Neural cell (in vitro differentiated cells): Measurements from ENCODE around the gene ALPI. TPM values are rescaled to one million over a fixed set of nuclear protein-coding genes. Genes with fewer than 3 reads are reported as not detected.

Experiments used
- H2AFZ ChIP-seq: fragments of 200-600, 300-800 bp; sonication (generic), shearing (Covaris generic); 2 replicates; pipeline ENCODE4 v1.6.0; 2014; ENCODE audit warnings: low read depth, mild to moderate bottlenecking, antibody characterized with exemption, low read length, moderate library complexity
- H3F3A ChIP-seq: fragments of 200-600 bp; shearing (Covaris generic); 2 replicates; pipeline ENCODE4 v1.6.1; 2016; ENCODE audit warnings: mild to moderate bottlenecking, moderate library complexity, mixed read lengths, antibody characterized with exemption, low read length; ENCODE audit not compliant: insufficient read depth, poor library complexity, severe bottlenecking
- H3K27ac ChIP-seq: fragments of 200-600, 300-800 bp; sonication (generic), shearing (Covaris generic); 2 replicates; pipeline ENCODE4 v1.5.1; 2014; ENCODE audit warnings: mild to moderate bottlenecking, low read length, moderate library complexity
- H3K27me3 ChIP-seq: fragments of 300-800, 200-600 bp; sonication (generic), shearing (Covaris generic); 2 replicates; pipeline ENCODE4 v1.6.0; 2014; ENCODE audit warnings: mild to moderate bottlenecking, low read depth, low read length, moderate library complexity; ENCODE audit not compliant: insufficient read depth
- H3K36me3 ChIP-seq: fragments of 300-800, 200-600 bp; sonication (generic), shearing (Covaris generic); 2 replicates; pipeline ENCODE4 v1.5.1; 2014; ENCODE audit warnings: mild to moderate bottlenecking, antibody characterized with exemption, low read length, moderate library complexity; ENCODE audit not compliant: insufficient read depth
- H3K4me2 ChIP-seq: fragments of 300-800, 200-600 bp; sonication (generic), shearing (Covaris generic); 2 replicates; pipeline ENCODE4 v1.6.0; 2014; ENCODE audit warnings: mild to moderate bottlenecking, low read length
- H3K4me3 ChIP-seq: fragments of 300-800, 200-600 bp; sonication (generic), shearing (Covaris generic); 2 replicates; pipeline ENCODE4 v1.5.1; 2014; ENCODE audit warnings: mild to moderate bottlenecking, low read length, moderate library complexity
- H3K79me2 ChIP-seq: fragments of 200-600 bp; shearing (Covaris generic); replicated peaks from 2 replicates; pipeline ENCODE4 v1.6.0; 2014; ENCODE audit warnings: mild to moderate bottlenecking, low read length, moderate library complexity; ENCODE audit not compliant: insufficient read depth
- H3K9ac ChIP-seq: fragments of 300-800, 200-600 bp; sonication (generic), shearing (Covaris generic); 2 replicates; pipeline ENCODE4 v1.6.1; 2016; ENCODE audit warnings: mild to moderate bottlenecking, low read length, mixed read lengths
- H3K9me2 ChIP-seq: fragments of 200-600 bp; shearing (Covaris generic); 2 replicates; pipeline ENCODE4 v1.6.1; 2016; ENCODE audit warnings: mild to moderate bottlenecking, low read length, mixed read lengths; ENCODE audit not compliant: insufficient read depth
- H3K9me3 ChIP-seq: fragments of 200-600, 300-800 bp; sonication (generic), shearing (Covaris generic); 2 replicates; pipeline ENCODE4 v1.6.1; 2016; ENCODE audit warnings: mild to moderate bottlenecking, mixed run types, low read length, moderate library complexity, mixed read lengths
- H4K20me1 ChIP-seq: fragments of 200-600 bp; shearing (Covaris generic); 2 replicates; pipeline ENCODE4 v1.6.1; 2016; ENCODE audit warnings: mild to moderate bottlenecking, mixed run types; ENCODE audit not compliant: insufficient read depth
- EP300 ChIP-seq: fragments of 450-650 bp; conservative IDR thresholded peaks from 2 replicates; pipeline ENCODE4 v1.6.1; 2014; ENCODE audit warnings: antibody characterized with exemption, mild to moderate bottlenecking, moderate library complexity; ENCODE audit not compliant: poor library complexity, severe bottlenecking
- EZH2 ChIP-seq: fragments of 200-600, 300-800 bp; shearing (Covaris generic), sonication (generic); IDR thresholded peaks from 2 replicates; pipeline ENCODE4 v1.6.1; 2014; ENCODE audit warnings: antibody characterized with exemption, low read length, borderline replicate concordance, mild to moderate bottlenecking; ENCODE audit not compliant: insufficient read depth, poor library complexity, severe bottlenecking
- MXI1 ChIP-seq: fragments of 450-650 bp; conservative IDR thresholded peaks from 2 replicates; pipeline ENCODE4 v1.6.1; 2014; ENCODE audit warnings: antibody characterized with exemption, mild to moderate bottlenecking; ENCODE audit not compliant: poor library complexity, severe bottlenecking
- POLR2AphosphoS5 ChIP-seq: IDR thresholded peaks from 2 replicates; pipeline ENCODE4 v1.6.1; 2012
- RAD21 ChIP-seq: fragments of 450-650 bp; conservative IDR thresholded peaks from 2 replicates; pipeline ENCODE4 v1.6.1; 2014; ENCODE audit warnings: antibody characterized with exemption, mild to moderate bottlenecking, moderate library complexity
- REST ChIP-seq: IDR thresholded peaks from 2 replicates; pipeline ENCODE4 v1.6.1; 2012; ENCODE audit warnings: borderline replicate concordance
- SMC3 ChIP-seq: fragments of 450-650 bp; conservative IDR thresholded peaks from 2 replicates; pipeline ENCODE4 v1.6.1; 2014; ENCODE audit warnings: antibody characterized with exemption, mild to moderate bottlenecking, moderate library complexity; ENCODE audit not compliant: poor library complexity
- TAF1 ChIP-seq: IDR thresholded peaks from 2 replicates; pipeline ENCODE4 v1.6.1; 2012; ENCODE audit warnings: low read depth
- polyA plus RNA-seq: library from polyadenylated mRNA; depleted of rRNA; stranded (reverse); fragments of >200 nt; gene quantifications from 2 replicates; pipeline ENCODE4 v1.2.3, GENCODE V29; 2014
- TF ChIP-seq, protein P1 (sequence below): fragments of 450-650 bp; IDR thresholded peaks from 2 replicates; pipeline ENCODE4 v1.5.1; 2014; ENCODE audit warnings: antibody characterized with exemption, mild to moderate bottlenecking, moderate library complexity; ENCODE audit not compliant: poor library complexity, severe bottlenecking

Gene ALPI
- polyA plus RNA-seq, 1 donor from 2014 or later = not detected

DNA sequence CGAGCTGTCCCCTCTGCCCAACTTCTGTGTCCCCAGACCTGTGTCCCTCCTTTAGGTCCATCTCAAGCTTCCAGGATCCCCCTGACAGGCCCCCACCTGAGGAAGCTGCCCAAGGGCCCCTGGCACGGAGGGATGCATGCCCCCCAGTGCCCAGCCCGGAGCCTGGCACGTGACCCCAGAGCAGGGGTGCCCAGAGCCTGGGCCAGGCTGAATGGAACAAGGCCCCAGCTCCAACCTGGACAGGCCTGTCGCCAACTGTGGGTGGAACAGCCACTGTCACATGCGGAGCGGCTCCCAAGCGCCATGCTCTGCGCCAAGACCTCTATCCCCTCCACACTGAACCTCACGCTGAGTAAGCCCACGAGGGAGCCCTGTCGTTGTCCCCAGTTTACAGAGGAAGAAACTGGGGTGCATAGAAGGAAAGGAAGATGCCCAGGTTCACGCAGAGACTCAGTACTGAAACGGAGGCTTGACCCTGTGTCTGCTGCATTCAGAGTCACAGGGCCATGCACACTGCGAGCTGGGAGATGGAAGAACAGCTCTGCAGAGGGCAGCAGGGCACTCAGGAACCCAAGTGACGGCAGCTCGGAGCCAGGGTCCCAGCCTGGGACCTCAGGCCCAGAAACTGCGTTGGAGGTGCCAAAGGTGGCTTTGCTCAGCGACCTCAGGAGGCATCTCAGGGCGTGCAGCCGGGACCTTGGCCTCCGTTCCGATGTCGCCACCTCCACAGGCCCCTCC is 37.2 kb downstream of the ALPI start:
- TF ChIP-seq RAD21 (no peak), REST (no peak), EP300 (no peak), TAF1 (no peak), SMC3 (no peak), POLR2AphosphoS5 (no peak), MXI1 (no peak), EZH2 (no peak)
- TF ChIP-seq, protein P1, sequence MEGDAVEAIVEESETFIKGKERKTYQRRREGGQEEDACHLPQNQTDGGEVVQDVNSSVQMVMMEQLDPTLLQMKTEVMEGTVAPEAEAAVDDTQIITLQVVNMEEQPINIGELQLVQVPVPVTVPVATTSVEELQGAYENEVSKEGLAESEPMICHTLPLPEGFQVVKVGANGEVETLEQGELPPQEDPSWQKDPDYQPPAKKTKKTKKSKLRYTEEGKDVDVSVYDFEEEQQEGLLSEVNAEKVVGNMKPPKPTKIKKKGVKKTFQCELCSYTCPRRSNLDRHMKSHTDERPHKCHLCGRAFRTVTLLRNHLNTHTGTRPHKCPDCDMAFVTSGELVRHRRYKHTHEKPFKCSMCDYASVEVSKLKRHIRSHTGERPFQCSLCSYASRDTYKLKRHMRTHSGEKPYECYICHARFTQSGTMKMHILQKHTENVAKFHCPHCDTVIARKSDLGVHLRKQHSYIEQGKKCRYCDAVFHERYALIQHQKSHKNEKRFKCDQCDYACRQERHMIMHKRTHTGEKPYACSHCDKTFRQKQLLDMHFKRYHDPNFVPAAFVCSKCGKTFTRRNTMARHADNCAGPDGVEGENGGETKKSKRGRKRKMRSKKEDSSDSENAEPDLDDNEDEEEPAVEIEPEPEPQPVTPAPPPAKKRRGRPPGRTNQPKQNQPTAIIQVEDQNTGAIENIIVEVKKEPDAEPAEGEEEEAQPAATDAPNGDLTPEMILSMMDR = no peak
- Histone ChIP-seq H3K9me2 (no peaks in the 10 kb centered on the region), H3K27me3 (peaks cover 8% of the 10 kb centered on the region), H2AFZ (no peak overlapping the region), H3K4me3 (no peak overlapping the region), H3K79me2 (no peaks in the 10 kb centered on the region), H3K4me2 (no peak overlapping the region), H4K20me1 (no peaks in the 10 kb centered on the region), H3K27ac (no peak overlapping the region), H3K9me3 (no peaks in the 10 kb centered on the region), H3K36me3 (no peaks in the 10 kb centered on the region), H3K9ac (no peak overlapping the region), H3F3A (no peaks in the 10 kb centered on the region)

GRCh38 chr2:232493701-232494474 is 37.9 kb downstream of the ALPI start:
- H3K9me3 ChIP-seq = no peaks in the 10 kb centered on the region
- no peaks in the 10 kb centered on the region for H4K20me1 ChIP-seq
- no peak overlapping the region for H3K4me3 ChIP-seq
- H3F3A ChIP-seq = no peaks in the 10 kb centered on the region
- no peaks in the 10 kb centered on the region for H3K9me2 ChIP-seq
- no peak overlapping the region for H2AFZ ChIP-seq
- peaks cover under 1% of the 10 kb centered on the region for H3K27me3 ChIP-seq
- H3K27ac ChIP-seq = no peak overlapping the region
- H3K9ac ChIP-seq = no peak overlapping the region
- no peaks in the 10 kb centered on the region for H3K79me2 ChIP-seq
- TF ChIP-seq, protein P1 = no peak
- no peak overlapping the region for H3K4me2 ChIP-seq
- no peaks in the 10 kb centered on the region for H3K36me3 ChIP-seq
